ENCODE results near the gene GRID2.

GRID2 gene

GRCh38 chr4:93747220-93747619 is 1443.5 kb downstream of the GRID2 start:
- FAIRE-seq: no peak

GRCh38 chr4:93748373-93749291 is 1444.9 kb downstream of the GRID2 start:
- DNase-seq (ENCODE audit: extremely low spot score, insufficient read length, low read depth) (no peak), FAIRE-seq (peak; percentile 67)

More at GRCh38 chr4:93747220-93747619, 1443.5 kb downstream of the GRID2 start:
- DNase-seq (ENCODE audit: extremely low spot score, insufficient read length, low read depth): no peak

GRCh38 chr4:93749292-93749761 is 1445.6 kb downstream of the GRID2 start:
- peak; percentile 89 for FAIRE-seq
- DNase-seq (ENCODE audit: extremely low spot score, insufficient read length, low read depth): peak; percentile 18

- FAIRE-seq: peak; percentile 69
- DNase-seq (ENCODE audit: extremely low spot score, insufficient read length, low read depth): no peak
Measured at GRCh38 chr4:93751411-93751810, 1447.6 kb downstream of the GRID2 start.

- no peak for DNase-seq (ENCODE audit: extremely low spot score, insufficient read length, low read depth)
Measured at GRCh38 chr4:93756101-93756500, 1452.3 kb downstream of the GRID2 start.

GRCh38 chr4:93759506-93759905 is 1455.7 kb downstream of the GRID2 start:
- FAIRE-seq (no peak), DNase-seq (ENCODE audit: extremely low spot score, insufficient read length, low read depth) (no peak)

More at GRCh38 chr4:93756101-93756500, 1452.3 kb downstream of the GRID2 start:
- no peak for FAIRE-seq

GRCh38 chr4:93760284-93760683 is 1456.5 kb downstream of the GRID2 start:
- FAIRE-seq (no peak), DNase-seq (ENCODE audit: extremely low spot score, insufficient read length, low read depth) (no peak)

- DNase-seq (ENCODE audit: extremely low spot score, insufficient read length, low read depth) (no peak), FAIRE-seq (no peak)
Measured at GRCh38 chr4:93761286-93761685, 1457.5 kb downstream of the GRID2 start.

- DNase-seq (ENCODE audit: extremely low spot score, insufficient read length, low read depth): peak; percentile 15
- FAIRE-seq: peak; percentile 69
Measured at GRCh38 chr4:93764639-93765246, 1461.0 kb downstream of the GRID2 start.

- DNase-seq (ENCODE audit: extremely low spot score, insufficient read length, low read depth) (no peak), FAIRE-seq (no peak)
Measured at GRCh38 chr4:93767917-93768316, 1464.2 kb downstream of the GRID2 start.

GRCh38 chr4:93770201-93770600 is 1466.4 kb downstream of the GRID2 start:
- FAIRE-seq: no peak

GRCh38 chr4:93771640-93772411 is 1468.1 kb downstream of the GRID2 start:
- DNase-seq (ENCODE audit: extremely low spot score, insufficient read length, low read depth) (no peak), FAIRE-seq (no peak)

More at GRCh38 chr4:93770201-93770600, 1466.4 kb downstream of the GRID2 start:
- no peak for DNase-seq (ENCODE audit: extremely low spot score, insufficient read length, low read depth)

- FAIRE-seq: no peak
Measured at GRCh38 chr4:93772858-93773257, 1469.1 kb downstream of the GRID2 start.

GRCh38 chr4:93775551-93775950 is 1471.8 kb downstream of the GRID2 start:
- DNase-seq (ENCODE audit: extremely low spot score, insufficient read length, low read depth): no peak

More at GRCh38 chr4:93772858-93773257, 1469.1 kb downstream of the GRID2 start:
- DNase-seq (ENCODE audit: extremely low spot score, insufficient read length, low read depth): no peak

GRCh38 chr4:93776386-93777080 is 1472.8 kb downstream of the GRID2 start:
- DNase-seq (ENCODE audit: extremely low spot score, insufficient read length, low read depth): no peak
- FAIRE-seq: no peak

More at GRCh38 chr4:93775551-93775950, 1471.8 kb downstream of the GRID2 start:
- FAIRE-seq: no peak

- DNase-seq (ENCODE audit: extremely low spot score, insufficient read length, low read depth): no peak
- FAIRE-seq: no peak
Measured at GRCh38 chr4:93777081-93777460, 1473.3 kb downstream of the GRID2 start.

- no peak for DNase-seq (ENCODE audit: extremely low spot score, insufficient read length, low read depth)
- no peak for FAIRE-seq
Measured at GRCh38 chr4:93779228-93779627, 1475.5 kb downstream of the GRID2 start.

- FAIRE-seq: no peak
- DNase-seq (ENCODE audit: extremely low spot score, insufficient read length, low read depth): no peak
Measured at GRCh38 chr4:93780080-93780479, 1476.3 kb downstream of the GRID2 start.

- FAIRE-seq (no peak), DNase-seq (ENCODE audit: extremely low spot score, insufficient read length, low read depth) (no peak)
Measured at GRCh38 chr4:93781198-93781597, 1477.4 kb downstream of the GRID2 start.

- no peak for DNase-seq (ENCODE audit: extremely low spot score, insufficient read length, low read depth)
- FAIRE-seq: no peak
Measured at GRCh38 chr4:93786149-93786548, 1482.4 kb downstream of the GRID2 start.

All from GM18507 (cell line).